GM12875 (cell line): Measurements from ENCODE around the gene ZNF428.

Source experiments
- H3K4me3 ChIP-seq: one replicate; pipeline ENCODE4 v1.5.1; 2011; ENCODE audit warnings: low read depth, low read length, control low read depth
- CTCF ChIP-seq: IDR thresholded peaks from 2 replicates; pipeline ENCODE4 v1.5.1; 2011; ENCODE audit warnings: low read depth, mild to moderate bottlenecking, control low read depth, inconsistent platforms, low read length, moderate library complexity, borderline replicate concordance; ENCODE audit not compliant: insufficient read depth

Gene ZNF428

GRCh38 chr19:43564800-43565199 lies 54.6 kb downstream of the ZNF428 start:
- no peak overlapping the region for H3K4me3 ChIP-seq
- TF ChIP-seq CTCF = no peak

- no peak for TF ChIP-seq CTCF
- no peak overlapping the region for H3K4me3 ChIP-seq
These were observed 55.5 kb downstream of the ZNF428 start for GRCh38 chr19:43563816-43564457.

- TF ChIP-seq CTCF = no peak
- H3K4me3 ChIP-seq = no peak overlapping the region
These were observed 56.7 kb downstream of the ZNF428 start for GRCh38 chr19:43562698-43563241.

GRCh38 chr19:43562226-43562697 lies 57.2 kb downstream of the ZNF428 start:
- no peak for TF ChIP-seq CTCF
- no peak overlapping the region for H3K4me3 ChIP-seq

GRCh38 chr19:43561139-43561970 lies 58.1 kb downstream of the ZNF428 start:
- no peak overlapping the region for H3K4me3 ChIP-seq
- TF ChIP-seq CTCF = no peak

GRCh38 chr19:43560687-43561086 lies 58.7 kb downstream of the ZNF428 start:
- TF ChIP-seq CTCF = no peak

More at GRCh38 chr19:43560687-43561086, 58.7 kb downstream of the ZNF428 start:
- H3K4me3 ChIP-seq = no peak overlapping the region
